ENCODE results near the gene CALHM6.

Gene CALHM6

GRCh38 chr6:116446399-116446798 is 14.8 kb upstream of the CALHM6 start:
- no peak for DNase-seq (ENCODE audit: low spot score)

DNA sequence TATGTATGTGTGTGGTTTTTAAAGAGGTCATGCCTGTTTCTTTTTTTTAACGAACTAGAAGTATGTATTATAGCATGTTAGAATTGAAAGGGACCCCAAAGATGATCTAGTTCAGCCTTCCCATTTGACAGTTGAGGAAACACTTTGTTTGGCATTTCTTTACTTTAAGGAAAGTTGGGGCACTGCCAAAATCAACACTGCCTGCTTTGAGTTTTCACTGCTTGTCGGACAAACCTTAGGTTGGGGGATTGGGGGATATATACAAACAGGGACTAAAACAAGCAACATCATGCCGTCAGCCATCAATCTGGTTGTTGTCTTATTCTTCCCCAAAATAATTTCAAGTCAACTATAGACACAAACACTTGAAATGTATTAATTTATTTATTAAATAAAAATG is 14.1 kb upstream of the CALHM6 start:
- DNase-seq (ENCODE audit: low spot score) = no peak

DNA sequence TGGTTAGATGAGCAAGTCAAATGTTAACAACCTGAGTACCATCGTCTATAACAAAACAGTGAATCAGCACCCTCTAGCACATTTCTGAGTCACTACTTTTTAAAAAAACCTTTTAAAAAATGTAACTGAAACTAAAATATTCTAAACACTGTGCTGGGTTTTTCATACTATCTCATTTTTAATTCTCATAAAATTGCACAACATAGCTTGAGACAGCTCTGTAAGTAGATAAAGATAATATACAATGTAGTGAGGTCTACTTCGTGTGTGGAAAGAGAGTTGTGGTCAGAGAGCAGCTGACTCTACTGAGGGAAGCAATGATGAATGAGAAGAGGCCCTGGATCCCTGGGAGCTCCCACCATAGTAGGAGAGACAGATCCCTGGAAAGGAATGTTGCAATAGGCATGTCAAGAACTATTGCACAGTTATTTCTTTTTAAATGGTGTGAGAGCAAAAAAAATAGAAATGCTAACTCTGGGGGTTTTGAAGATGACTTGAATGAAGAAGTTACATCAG is 13.6 kb upstream of the CALHM6 start:
- no peak for DNase-seq (ENCODE audit: low spot score)

GRCh38 chr6:116449565-116449964 is 11.6 kb upstream of the CALHM6 start:
- no peak for DNase-seq (ENCODE audit: low spot score)

GRCh38 chr6:116450185-116450710 is 10.9 kb upstream of the CALHM6 start:
- no peak for DNase-seq (ENCODE audit: low spot score)

DNA sequence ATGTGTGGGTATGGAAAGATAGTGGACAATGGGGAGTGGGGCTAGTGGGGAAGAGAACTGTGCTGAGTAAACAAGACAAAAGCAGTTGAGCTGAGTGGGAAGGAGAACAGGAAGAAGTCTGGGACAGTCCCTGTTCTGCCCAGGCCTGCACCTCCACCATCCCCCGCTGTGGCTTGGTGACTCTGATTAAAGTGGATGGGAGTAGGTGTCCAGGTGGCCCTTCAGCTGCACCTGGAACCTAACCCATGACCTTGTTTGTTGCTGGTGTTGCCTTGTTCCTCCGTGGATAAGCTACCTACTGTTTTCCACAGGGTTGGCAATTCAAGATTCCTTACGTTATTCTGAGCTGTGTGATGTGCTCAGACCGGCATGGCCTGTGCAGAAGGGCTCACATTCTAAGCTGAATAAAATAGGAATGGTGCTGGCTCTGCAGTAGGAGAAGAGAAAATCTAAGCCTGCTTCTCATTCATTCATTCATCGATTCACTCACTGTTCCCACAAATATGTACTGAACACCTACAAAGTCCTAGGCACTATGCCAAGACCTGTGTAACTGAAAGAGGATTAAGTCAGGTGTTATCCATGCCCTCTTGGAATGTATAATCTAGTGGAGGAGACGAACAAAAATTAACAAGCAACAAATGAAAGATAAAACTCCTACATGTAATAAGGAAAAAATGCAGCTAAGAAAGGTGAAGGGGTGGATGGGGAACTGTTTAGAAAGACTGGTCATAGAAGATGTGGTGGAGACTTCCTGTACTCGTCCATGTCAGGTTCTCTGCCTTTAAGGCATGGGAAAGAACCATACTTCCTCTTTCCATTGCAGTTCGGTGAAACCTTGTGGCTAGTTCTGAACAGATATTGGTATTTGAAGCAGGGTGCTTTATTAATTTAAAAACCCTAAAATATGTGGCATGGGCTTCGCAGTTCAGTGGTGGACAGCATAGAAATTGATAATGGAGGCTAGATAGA is 10.1 kb upstream of the CALHM6 start:
- DNase-seq (ENCODE audit: low spot score) = no peak

- no peak for DNase-seq (ENCODE audit: low spot score)
Measured at GRCh38 chr6:116451916-116452315, 9.3 kb upstream of the CALHM6 start.

DNA sequence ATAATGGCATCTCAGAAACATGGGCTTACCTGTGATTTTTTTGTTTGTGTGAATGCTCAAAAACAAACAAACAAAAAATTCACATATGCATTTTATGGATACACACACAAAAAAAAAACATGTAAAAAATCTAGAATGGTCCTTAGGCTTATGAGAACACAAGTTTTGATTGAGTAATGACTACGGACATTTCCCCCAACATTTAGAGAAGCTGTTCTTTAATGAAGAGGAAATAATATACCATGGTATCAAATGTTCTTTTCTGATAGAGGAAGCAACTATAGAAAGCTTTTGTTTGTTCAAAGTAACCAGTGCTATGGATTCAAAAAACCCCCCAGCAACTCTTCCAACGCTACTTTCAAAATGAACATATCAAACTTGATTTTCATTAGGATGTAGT is 8.6 kb upstream of the CALHM6 start:
- no peak for DNase-seq (ENCODE audit: low spot score)

DNA sequence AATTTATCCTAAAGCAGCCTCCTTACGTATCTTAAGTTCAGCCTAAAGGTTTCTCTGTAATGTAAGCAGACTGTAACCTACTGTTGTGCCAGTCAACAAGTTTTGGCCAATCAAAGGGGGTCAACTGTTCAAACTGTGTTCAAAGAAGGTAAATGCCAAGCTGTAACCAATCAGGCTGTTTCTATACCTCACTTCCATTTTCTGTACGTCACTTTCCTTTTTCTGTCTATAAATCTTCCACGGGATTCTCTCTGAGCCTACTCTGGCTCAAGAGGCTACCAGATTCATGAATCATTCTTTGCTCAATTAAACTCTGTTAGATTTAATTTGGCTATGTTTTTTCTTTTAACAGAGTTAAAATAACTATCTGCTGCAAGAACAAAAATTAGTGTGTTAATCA is 5.1 kb upstream of the CALHM6 start:
- no peak for DNase-seq (ENCODE audit: low spot score)

DNA sequence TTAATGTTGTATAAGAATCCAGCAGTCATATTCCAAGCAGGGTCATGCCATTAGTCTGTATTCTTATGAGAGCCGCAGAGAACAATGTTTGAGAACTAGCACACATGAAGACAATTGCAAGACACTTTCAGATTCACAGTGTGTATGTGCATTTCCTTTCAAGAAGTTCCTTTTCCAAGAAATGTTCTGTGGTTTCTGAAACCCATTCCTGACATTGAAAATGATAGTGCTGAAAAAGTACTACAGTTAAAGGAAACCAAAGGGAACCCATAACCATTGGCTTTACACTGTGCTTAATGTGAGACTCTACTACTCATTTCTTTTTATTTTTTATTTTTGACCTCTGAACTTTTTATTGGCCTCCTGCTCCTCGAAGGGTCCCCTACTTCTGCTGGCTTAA is 4.2 kb upstream of the CALHM6 start:
- DNase-seq (ENCODE audit: low spot score) = no peak

- no peak for DNase-seq (ENCODE audit: low spot score)
Measured at GRCh38 chr6:116458264-116458663, 2.9 kb upstream of the CALHM6 start.

DNA sequence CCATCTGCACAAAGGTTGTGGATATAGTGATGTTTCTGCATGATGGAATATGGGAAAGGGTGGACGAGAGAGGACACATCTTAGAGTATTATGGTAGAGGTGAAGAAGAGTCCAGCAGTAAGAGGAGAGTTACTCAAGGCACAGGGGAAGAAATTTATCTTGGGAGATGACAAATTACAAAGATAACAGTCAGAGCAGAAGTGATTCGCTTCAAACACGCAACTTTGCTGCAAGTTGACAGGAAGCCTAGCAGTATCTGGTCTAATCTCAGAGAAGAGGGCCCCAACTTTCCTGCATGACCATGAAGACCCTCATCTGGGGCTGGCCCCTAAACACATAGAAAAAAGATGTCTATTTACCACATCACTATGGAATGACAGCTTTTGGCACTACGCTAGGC is 1.2 kb upstream of the CALHM6 start:
- DNase-seq (ENCODE audit: low spot score) = no peak

DNA sequence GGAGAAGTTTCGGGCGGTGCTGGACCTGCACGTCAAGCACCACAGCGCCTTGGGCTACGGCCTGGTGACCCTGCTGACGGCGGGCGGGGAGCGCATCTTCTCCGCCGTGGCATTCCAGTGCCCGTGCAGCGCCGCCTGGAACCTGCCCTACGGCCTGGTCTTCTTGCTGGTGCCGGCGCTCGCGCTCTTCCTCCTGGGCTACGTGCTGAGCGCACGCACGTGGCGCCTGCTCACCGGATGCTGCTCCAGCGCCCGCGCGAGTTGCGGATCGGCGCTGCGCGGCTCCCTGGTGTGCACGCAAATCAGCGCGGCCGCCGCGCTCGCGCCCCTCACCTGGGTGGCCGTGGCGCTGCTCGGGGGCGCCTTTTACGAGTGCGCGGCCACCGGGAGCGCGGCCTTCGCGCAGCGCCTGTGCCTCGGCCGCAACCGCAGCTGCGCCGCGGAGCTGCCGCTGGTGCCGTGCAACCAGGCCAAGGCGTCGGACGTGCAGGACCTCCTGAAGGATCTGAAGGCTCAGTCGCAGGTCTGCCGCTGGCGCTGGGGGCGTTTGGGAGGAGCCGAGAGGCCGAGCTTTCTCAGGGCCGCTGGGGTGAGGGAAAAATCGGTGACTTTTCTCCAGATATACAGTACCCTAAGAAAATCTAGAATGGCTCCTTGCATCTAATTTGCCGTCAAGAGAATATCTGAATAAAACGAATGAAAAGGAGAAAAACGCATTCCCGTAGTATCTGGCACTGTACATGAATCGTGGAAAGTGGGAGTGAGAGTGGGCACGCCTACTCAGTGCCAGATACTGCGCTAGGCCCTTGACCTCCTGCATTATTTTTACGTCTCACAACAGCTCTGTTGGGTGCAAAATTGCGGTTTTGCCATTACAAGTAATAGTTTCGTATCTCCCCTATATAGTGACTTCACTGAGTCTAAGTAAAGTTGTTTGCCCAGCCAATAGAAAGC is 1.0 kb downstream of the CALHM6 start:
- peak; percentile 38 for DNase-seq (ENCODE audit: low spot score)

GRCh38 chr6:116463301-116463700 is 2.1 kb downstream of the CALHM6 start:
- DNase-seq (ENCODE audit: low spot score) = no peak

GRCh38 chr6:116465246-116465645 is 4.1 kb downstream of the CALHM6 start:
- DNase-seq (ENCODE audit: low spot score) = no peak

DNA sequence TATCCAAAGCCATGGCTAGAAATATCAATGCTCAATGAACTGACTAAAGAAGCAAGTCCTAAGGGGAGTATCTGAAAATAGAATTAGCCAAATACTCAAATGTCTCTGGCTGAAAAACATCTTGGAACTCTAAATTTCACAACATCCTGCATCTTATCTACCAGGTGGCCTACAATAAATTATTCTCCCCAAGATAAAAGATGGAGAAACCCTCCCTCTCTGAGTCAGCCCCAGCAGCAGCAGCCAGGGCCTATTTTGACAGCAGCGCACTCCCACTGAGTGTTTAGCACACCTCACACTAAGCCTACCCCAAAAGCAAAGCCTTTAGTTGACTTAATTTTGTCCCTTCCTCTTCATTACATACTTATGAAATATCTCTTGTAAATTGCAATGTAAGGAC is 5.9 kb downstream of the CALHM6 start:
- no peak for DNase-seq (ENCODE audit: low spot score)

GRCh38 chr6:116467514-116467913 is 6.3 kb downstream of the CALHM6 start:
- DNase-seq (ENCODE audit: low spot score) = no peak

- DNase-seq (ENCODE audit: low spot score) = no peak
Measured at GRCh38 chr6:116468293-116468692, 7.1 kb downstream of the CALHM6 start.

DNA sequence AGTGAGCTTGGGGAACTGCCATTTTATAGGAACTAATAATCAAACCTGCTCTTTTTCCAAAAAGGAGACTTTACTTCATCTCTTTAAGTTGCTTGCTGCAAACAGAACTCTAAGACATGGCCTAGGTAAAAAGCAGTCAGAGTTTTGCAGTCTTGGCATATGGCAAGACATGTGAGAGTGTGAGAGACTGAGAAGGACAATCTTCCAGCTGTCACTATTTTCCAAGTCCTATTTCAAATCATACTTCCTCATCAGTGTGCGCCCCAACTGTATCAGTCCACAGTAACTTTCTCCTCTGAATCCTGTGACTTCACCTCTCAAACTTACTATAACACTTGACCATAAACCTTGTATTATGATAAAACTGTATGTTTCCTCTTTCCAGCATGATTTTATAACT is 10.4 kb downstream of the CALHM6 start:
- DNase-seq (ENCODE audit: low spot score) = no peak

DNA sequence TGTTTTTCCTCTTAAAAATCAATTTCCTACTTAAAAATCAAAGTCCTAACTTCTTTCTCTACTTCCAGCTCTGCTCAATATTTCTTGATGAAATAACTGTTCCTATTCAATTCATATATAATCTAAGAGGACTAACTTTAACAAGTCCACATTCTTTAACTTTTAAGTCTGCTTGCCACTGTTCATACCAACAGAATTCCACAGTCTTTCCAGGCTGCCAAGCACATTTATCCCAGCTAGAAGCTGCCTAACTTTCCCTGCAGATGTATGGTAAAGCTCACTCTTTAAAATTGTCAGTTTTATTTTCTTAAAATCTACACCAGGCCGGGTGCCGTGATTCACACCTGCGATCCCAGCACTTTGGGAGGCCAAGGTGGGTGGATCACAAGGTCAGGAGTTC is 11.5 kb downstream of the CALHM6 start:
- no peak for DNase-seq (ENCODE audit: low spot score)

GRCh38 chr6:116475141-116475540 is 14.0 kb downstream of the CALHM6 start:
- no peak for DNase-seq (ENCODE audit: low spot score)

DNA sequence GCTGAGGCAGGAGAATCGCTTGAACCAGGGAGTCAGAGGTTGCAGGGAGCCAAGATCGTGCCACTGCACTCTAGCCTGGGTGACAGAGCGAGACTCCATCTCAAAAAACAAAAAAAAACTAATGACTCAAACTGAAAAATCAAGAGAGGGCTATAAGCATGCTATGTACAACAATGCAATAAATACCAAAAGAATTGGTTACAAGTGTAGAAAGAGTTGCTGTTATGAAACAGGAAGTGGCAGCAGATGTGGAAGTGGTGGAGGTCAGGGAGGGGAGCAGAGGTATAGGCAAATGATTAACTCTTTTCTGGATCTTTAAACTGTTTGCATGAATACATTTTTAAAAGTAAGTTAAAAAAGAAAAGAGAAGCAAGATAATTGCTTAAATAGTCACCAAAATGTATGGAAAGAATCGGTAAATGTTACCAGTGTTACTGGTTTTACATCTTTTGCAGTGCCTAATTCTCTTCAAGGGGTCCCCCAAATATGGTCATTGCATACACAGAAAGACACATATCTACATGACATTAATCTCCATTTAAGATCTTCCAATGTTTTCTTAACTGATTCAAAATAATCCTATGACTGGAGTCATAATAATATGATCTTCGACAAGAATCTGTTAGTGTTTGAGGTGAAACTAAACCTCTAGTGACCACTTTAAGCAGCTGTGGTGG is 15.0 kb downstream of the CALHM6 start:
- DNase-seq (ENCODE audit: low spot score) = peak; percentile 31
